Astrocyte (in vitro differentiated cells and primary cell): ENCODE results near the gene SMIM45.

Experiments used
- DNase-seq: peaks from one replicate; pipeline ENCODE4 v3.0.0-alpha.2; 2010; ENCODE audit warnings: low read depth
- FAIRE-seq: peaks from 2 replicates; lab custom pipeline; 2011; peaks lifted over from hg19 to GRCh38; lab: Jason Lieb, UNC
- H2AFZ ChIP-seq: 2 replicates; pipeline ENCODE4 v1.6.0; 2012; ENCODE audit warnings: low read depth, low read length, inconsistent platforms
- H3K27ac ChIP-seq: 2 replicates; pipeline ENCODE4 v1.5.1; 2011; ENCODE audit warnings: low read depth, low read length, inconsistent platforms
- H3K27me3 ChIP-seq: 2 replicates; pipeline ENCODE4 v1.6.0; 2011; ENCODE audit warnings: low read length, inconsistent platforms; ENCODE audit not compliant: insufficient read depth
- H3K36me3 ChIP-seq: 2 replicates; pipeline ENCODE4 v1.5.1; 2011; ENCODE audit warnings: low read length, inconsistent platforms; ENCODE audit not compliant: insufficient read depth
- H3K4me1 ChIP-seq: 2 replicates; pipeline ENCODE4 v1.5.1; 2011; ENCODE audit warnings: low read length, inconsistent platforms; ENCODE audit not compliant: insufficient read depth
- H3K4me2 ChIP-seq: 2 replicates; pipeline ENCODE4 v1.6.0; 2012; ENCODE audit warnings: low read length, inconsistent platforms
- H3K4me3 ChIP-seq: 2 replicates; pipeline ENCODE4 v1.5.1; 2011; ENCODE audit warnings: low read depth, mild to moderate bottlenecking, low read length, inconsistent platforms; ENCODE audit not compliant: insufficient read depth
- H3K79me2 ChIP-seq: 2 replicates; pipeline ENCODE4 v1.6.0; 2012; ENCODE audit warnings: mild to moderate bottlenecking, low read length, inconsistent platforms; ENCODE audit not compliant: insufficient read depth
- H3K9ac ChIP-seq: 2 replicates; pipeline ENCODE4 v1.6.0; 2012; ENCODE audit warnings: mild to moderate bottlenecking, low read length, inconsistent platforms
- H3K9me3 ChIP-seq: 2 replicates; pipeline ENCODE4 v1.5.1; 2012; ENCODE audit warnings: low read depth, mild to moderate bottlenecking, low read length, inconsistent platforms; ENCODE audit not compliant: insufficient read depth
- H4K20me1 ChIP-seq: 2 replicates; pipeline ENCODE4 v1.6.0; 2012; ENCODE audit warnings: low read length, inconsistent platforms; ENCODE audit not compliant: insufficient read depth
- H3K27ac Mint-ChIP-seq: one replicate; pipeline ENCODE4 v1.8.0; 2021; ENCODE audit warnings: mild to moderate bottlenecking, mixed read lengths; ENCODE audit not compliant: unreplicated experiment
- H3K27me3 Mint-ChIP-seq: one replicate; pipeline ENCODE4 v1.8.0; 2021; ENCODE audit warnings: low read depth, mixed read lengths; ENCODE audit not compliant: unreplicated experiment
- H3K36me3 Mint-ChIP-seq: one replicate; pipeline ENCODE4 v1.8.0; 2021; ENCODE audit warnings: low read depth, mixed read lengths; ENCODE audit not compliant: unreplicated experiment
- H3K4me1 Mint-ChIP-seq: one replicate; pipeline ENCODE4 v1.8.0; 2021; ENCODE audit warnings: low read depth, mixed read lengths; ENCODE audit not compliant: unreplicated experiment
- H3K4me3 Mint-ChIP-seq: one replicate; pipeline ENCODE4 v1.8.0; 2021; ENCODE audit warnings: mild to moderate bottlenecking, moderate library complexity, mixed read lengths; ENCODE audit not compliant: unreplicated experiment
- H3K9me3 Mint-ChIP-seq: one replicate; pipeline ENCODE4 v1.8.0; 2021; ENCODE audit warnings: mild to moderate bottlenecking, mixed read lengths; ENCODE audit not compliant: unreplicated experiment
- CTCF ChIP-seq: IDR thresholded peaks from 2 replicates; pipeline ENCODE4 v1.5.1; 2011; ENCODE audit warnings: low read depth, mild to moderate bottlenecking, inconsistent platforms, low read length, moderate library complexity; ENCODE audit not compliant: insufficient read depth
- EZH2 ChIP-seq: IDR thresholded peaks from 2 replicates; pipeline ENCODE4 v1.6.1; 2012; ENCODE audit warnings: mild to moderate bottlenecking, low read length, inconsistent platforms; ENCODE audit not compliant: insufficient read depth

SMIM45 gene

GRCh38 chr22:41904450-41905410 is 47.2 kb upstream of the SMIM45 start:
- no peaks in the 10 kb centered on the region for H3K4me1 Mint-ChIP-seq
- H3K27ac Mint-ChIP-seq: no peak overlapping the region
- Histone ChIP-seq H3K9ac (no peak overlapping the region), H4K20me1 (peaks cover 39% of the 10 kb centered on the region), H3K27ac (no peak overlapping the region), H3K27me3 (peaks cover 2% of the 10 kb centered on the region), H3K4me3 (no peak overlapping the region), H3K9me3 (no peaks in the 10 kb centered on the region), H3K4me1 (peaks cover 8% of the 10 kb centered on the region), H2AFZ (no peak overlapping the region), H3K36me3 (peaks cover 8% of the 10 kb centered on the region), H3K4me2 (no peak overlapping the region), H3K79me2 (no peaks in the 10 kb centered on the region)
- H3K36me3 Mint-ChIP-seq: peaks cover 10% of the 10 kb centered on the region
- DNase-seq (no peak), FAIRE-seq (no peak)
- peaks cover 2% of the 10 kb centered on the region for H3K9me3 Mint-ChIP-seq
- no peak overlapping the region for H3K4me3 Mint-ChIP-seq
- no peak for TF ChIP-seq CTCF
- TF ChIP-seq EZH2: no peak
- peaks cover 2% of the 10 kb centered on the region for H3K27me3 Mint-ChIP-seq

- Histone ChIP-seq H3K79me2 (no peaks in the 10 kb centered on the region), H4K20me1 (peaks cover 38% of the 10 kb centered on the region), H2AFZ (no peak overlapping the region), H3K27ac (no peak overlapping the region), H3K4me3 (no peak overlapping the region), H3K36me3 (peaks cover 5% of the 10 kb centered on the region), H3K4me2 (no peak overlapping the region), H3K27me3 (peaks cover 5% of the 10 kb centered on the region), H3K4me1 (peaks cover 13% of the 10 kb centered on the region), H3K9me3 (no peaks in the 10 kb centered on the region), H3K9ac (no peak overlapping the region)
- TF ChIP-seq EZH2: no peak
- TF ChIP-seq CTCF: no peak
- Mint-ChIP-seq H3K27me3 (peaks cover 2% of the 10 kb centered on the region), H3K36me3 (peaks cover 5% of the 10 kb centered on the region), H3K27ac (no peak overlapping the region), H3K9me3 (peaks cover 2% of the 10 kb centered on the region), H3K4me3 (no peak overlapping the region), H3K4me1 (no peaks in the 10 kb centered on the region)
- FAIRE-seq (no peak), DNase-seq (no peak)
Measured at GRCh38 chr22:41905411-41906202, 46.3 kb upstream of the SMIM45 start.
